NCI-H748 (cell line): ENCODE data around the gene EXOC6B.

Experiments
- DNase-seq: peaks from one replicate; lab custom pipeline; 2025; ENCODE audit not compliant: unreplicated experiment; lab: John Stamatoyannopoulos, UW

EXOC6B gene

GRCh38 chr2:72388263-72388662, 437.6 kb downstream of the EXOC6B start:
- no peak for DNase-seq

GRCh38 chr2:72386288-72386687, 439.5 kb downstream of the EXOC6B start:
- DNase-seq, result no peak

- DNase-seq, result no peak
These were observed 447.0 kb downstream of the EXOC6B start for GRCh38 chr2:72378753-72379348.

GRCh38 chr2:72367530-72368225, 458.2 kb downstream of the EXOC6B start:
- DNase-seq, result no peak

- DNase-seq, result no peak
These were observed 462.4 kb downstream of the EXOC6B start for GRCh38 chr2:72363406-72363805.

- DNase-seq, result no peak
These were observed 463.1 kb downstream of the EXOC6B start for GRCh38 chr2:72362733-72363132.

- no peak for DNase-seq
These were observed 464.3 kb downstream of the EXOC6B start for GRCh38 chr2:72361521-72361920.

GRCh38 chr2:72361042-72361441, 464.8 kb downstream of the EXOC6B start:
- no peak for DNase-seq

GRCh38 chr2:72350852-72351251, 475.0 kb downstream of the EXOC6B start:
- DNase-seq, result no peak

- no peak for DNase-seq
These were observed 476.8 kb downstream of the EXOC6B start for GRCh38 chr2:72349016-72349415.

GRCh38 chr2:72347081-72347480, 478.8 kb downstream of the EXOC6B start:
- no peak for DNase-seq

- no peak for DNase-seq
These were observed 484.2 kb downstream of the EXOC6B start for GRCh38 chr2:72341639-72342038.

GRCh38 chr2:72340665-72341064, 485.2 kb downstream of the EXOC6B start:
- no peak for DNase-seq

- no peak for DNase-seq
These were observed 487.8 kb downstream of the EXOC6B start for GRCh38 chr2:72338076-72338475.

GRCh38 chr2:72332720-72333119, 493.1 kb downstream of the EXOC6B start:
- DNase-seq, result no peak

- DNase-seq, result peak; percentile 56
These were observed 495.2 kb downstream of the EXOC6B start for GRCh38 chr2:72330652-72331051.

- no peak for DNase-seq
These were observed 499.1 kb downstream of the EXOC6B start for GRCh38 chr2:72326759-72327158.

- DNase-seq, result peak; percentile 17
These were observed 500.0 kb downstream of the EXOC6B start for GRCh38 chr2:72325592-72326422.

GRCh38 chr2:72316774-72317173, 509.1 kb downstream of the EXOC6B start:
- no peak for DNase-seq

GRCh38 chr2:72300147-72300684, 525.6 kb downstream of the EXOC6B start:
- no peak for DNase-seq

GRCh38 chr2:72293620-72294019, 532.2 kb downstream of the EXOC6B start:
- DNase-seq, result no peak

- DNase-seq, result no peak
These were observed 533.4 kb downstream of the EXOC6B start for GRCh38 chr2:72292433-72292832.
